ENCODE results near the gene VPS51.

GRCh38 chr11:65066805-65067291 is 29.2 kb upstream of the VPS51 start:
- no peak for TF ChIP-seq POLR2AphosphoS5 (IDR thresholded peaks at IDR 0.05)
- TF ChIP-seq CTCF (IDR thresholded peaks at IDR 0.05; ENCODE audit: poor library complexity, severe bottlenecking), result no peak
- TF ChIP-seq RAD21 (conservative IDR thresholded peaks at IDR 0.05), result no peak
- no peak for TF ChIP-seq EP300 (conservative IDR thresholded peaks at IDR 0.05; ENCODE audit: poor library complexity, severe bottlenecking)

Measured in neural cell (in vitro differentiated cells).